NCI-H1436 treated with DMSO at 0.1 percent for 48 hours (cell line): ENCODE data around the gene GM2A.
"Not testable (repeated sequence)": the region's sequence is repeated elsewhere in the genome, so short reads cannot be mapped to it uniquely, and the experiment has no call there.

ENCODE experiments used
- DNase-seq: peaks from one replicate; lab custom pipeline; 2025; lab: John Stamatoyannopoulos, UW

The GM2A gene

DNA sequence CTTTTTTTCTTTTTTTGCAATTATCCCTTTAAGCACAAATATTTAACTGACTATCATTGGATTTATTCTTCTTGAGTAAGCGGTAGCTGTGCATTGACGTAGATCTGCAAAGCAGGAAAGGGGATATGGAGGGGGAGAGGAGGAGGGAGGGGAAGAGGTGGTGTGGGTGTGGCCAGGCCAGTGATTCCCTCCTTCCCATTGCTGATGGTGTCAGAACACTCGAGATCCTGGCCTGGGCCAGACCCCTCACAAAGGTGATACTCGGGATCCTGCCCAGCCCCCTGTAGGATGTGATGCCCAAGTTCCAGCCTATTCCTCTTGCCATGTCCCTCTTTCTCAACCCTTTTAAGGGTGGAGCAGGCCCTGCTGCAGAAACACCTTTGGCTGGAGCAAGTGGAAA, 40.6 kb downstream of the GM2A start:
- DNase-seq = no peak

- no peak for DNase-seq
Observed at GRCh38 chr5:151295138-151295537, 42.2 kb downstream of the GM2A start.

- DNase-seq = no peak
Observed at GRCh38 chr5:151295791-151296477, 42.9 kb downstream of the GM2A start.

- no peak for DNase-seq
Observed at GRCh38 chr5:151296478-151296830, 43.5 kb downstream of the GM2A start.

DNA sequence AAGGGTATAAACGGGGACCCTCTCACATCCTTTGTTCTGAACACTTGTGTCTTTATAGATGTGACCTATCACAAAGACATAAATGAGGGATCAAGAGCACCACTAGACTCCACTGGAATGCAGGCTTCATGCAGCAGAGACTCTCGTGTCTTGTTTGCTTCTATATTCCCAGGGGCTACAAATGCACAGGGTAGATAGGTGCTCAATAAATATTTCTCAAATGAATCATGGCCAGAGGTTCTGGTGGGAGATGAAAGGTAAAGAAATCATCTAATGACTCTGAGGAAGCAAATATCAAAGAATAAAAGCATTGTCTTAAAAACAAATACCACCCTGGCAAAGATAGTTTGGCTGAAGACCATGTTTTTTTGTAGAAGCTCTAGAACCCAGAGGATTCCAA, 44.0 kb downstream of the GM2A start:
- DNase-seq = no peak

DNA sequence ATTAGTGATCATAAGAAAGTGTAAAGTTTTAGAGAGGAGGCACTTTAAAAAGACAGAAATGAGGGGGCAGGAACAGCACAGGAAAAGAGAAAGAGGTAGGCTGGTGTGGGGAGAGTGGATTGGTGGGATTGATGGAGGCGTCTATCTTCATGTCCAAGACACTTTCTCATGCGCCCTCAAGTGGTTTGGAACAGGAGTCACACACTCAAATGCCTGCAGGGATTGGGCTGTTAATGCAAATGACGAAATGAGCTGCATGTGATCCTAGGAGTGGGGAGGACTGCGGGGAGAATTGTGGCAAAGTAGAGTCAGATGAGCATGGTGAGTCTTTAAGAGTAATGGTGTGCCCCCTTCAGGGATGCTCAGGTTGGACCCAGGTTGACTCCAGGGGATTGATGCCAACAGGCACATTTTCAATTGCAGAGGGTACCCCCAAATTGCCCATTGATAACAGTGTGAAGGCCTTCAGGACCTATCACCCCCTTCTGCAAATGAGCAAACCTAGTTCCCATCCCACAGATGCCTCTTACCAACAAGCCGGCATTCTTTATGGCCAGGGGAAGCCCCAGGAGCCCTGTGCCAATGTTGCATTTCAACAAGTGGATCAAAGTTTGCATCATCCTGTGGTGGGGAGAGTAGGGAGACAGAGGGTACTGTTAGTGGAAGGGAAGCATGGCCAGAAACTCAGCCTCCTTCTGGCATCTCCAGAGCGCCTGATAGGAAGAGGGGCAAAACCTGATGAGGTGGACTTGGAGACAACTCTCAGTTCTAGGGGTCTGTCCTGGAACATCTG, 45.3 kb downstream of the GM2A start:
- no peak for DNase-seq

DNA sequence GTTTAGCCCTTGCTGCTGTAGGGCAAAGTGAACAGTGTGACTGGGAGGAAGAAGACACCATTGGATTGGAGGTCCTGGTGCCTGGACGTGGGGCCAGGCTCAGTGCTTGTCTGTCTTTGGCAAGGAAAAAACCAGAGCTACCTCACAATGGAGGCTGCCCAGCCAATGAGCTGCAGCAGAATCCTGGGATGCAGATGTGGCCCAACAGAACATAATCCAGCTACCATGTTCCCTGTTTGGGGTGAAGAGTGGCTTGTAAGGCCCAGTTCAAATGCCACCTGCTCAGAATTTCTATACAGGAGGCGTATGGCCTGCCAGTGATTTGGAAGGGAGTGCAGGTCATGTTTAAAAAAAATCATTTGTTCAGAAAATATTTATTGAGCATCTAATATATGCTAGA, 50.7 kb downstream of the GM2A start, which contains the start of gene SLC36A3:
TSS of gene SLC36A3 (minus strand) at position 101 of the 400 bp plus-strand sequence. CDS start 412 bp downstream, outside the sequence.
- no peak for DNase-seq

DNA sequence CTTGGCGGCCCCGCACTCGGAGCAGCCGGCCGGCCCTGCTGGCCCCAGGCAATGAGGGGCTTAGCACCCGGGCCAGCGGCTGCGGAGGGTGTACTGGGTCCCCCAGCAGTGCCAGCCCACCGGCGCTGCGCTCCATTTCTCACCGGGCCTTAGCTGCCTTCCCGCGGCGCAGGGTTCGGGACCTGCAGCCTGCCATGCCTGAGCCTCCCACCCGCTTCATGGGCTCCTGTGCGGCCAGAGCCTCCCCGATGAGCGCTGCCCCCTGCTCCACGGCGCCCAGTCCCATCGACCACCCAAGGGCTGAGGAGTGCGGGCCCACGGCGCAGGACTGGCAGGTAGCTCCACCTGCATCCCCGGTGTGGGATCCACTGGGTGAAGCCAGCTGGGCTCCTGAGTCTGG, 56.3 kb downstream of the GM2A start:
- DNase-seq = not testable (repeated sequence)

GRCh38 chr5:151309821-151310220, 56.8 kb downstream of the GM2A start:
- not testable (repeated sequence) for DNase-seq

GRCh38 chr5:151310932-151311331, 57.9 kb downstream of the GM2A start:
- DNase-seq = no peak

DNA sequence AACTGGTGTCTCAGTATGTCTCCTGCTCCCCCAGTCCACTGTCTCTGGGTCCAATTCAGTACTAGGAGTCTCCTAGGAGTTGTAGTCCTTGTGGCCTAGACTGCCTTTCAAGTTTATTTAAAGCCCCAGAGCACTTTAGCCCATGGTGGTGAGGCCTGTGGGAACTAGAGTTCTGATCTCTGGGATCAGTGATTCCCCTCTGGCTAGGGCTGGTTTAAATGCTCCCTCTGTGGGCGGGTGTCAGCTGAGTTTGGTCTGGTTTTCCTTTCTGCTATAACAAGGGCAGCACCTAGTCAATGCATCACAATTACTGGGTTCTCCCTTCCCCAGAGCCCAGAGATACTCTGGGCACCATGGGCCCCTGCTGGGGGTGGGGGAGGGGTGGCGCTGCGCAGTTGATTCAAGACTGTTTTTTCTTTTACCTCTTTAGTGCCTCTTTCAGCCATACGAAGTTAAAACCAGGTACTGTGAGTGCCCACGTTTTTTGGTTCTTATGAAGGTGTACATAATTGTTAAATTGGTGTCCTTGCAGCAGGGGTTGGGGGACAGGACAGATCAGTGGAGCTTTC, 59.9 kb downstream of the GM2A start:
- no peak for DNase-seq

GRCh38 chr5:151313357-151313756, 60.4 kb downstream of the GM2A start:
- no peak for DNase-seq

DNA sequence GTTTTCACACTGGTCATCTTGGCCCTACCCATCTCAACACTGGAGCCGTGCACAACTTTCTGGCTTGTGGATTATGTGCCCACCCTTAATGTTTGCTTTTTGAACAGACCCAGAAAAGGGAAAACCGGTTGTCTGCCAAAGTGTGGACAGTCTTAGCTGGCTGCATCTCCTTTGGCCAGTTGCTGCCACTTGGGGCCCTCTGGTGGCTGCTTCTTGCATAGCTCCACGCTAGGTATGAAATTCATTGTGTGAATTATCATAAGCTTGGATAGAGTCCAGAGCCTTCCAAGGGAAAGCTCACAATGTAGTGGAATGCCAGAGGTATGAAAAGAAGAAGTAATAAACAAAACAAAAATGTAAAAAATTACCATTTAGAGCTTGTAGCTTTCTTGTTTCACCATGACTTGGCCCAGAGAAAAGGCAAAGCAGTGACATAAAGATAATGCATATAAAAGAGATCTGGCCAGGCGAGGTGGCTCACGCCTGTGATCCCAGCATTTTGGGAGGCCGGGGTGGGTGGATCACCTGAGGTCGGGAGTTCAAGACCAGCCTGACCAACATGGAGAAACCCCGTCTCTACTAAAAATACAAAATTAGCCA, 63.1 kb downstream of the GM2A start:
- DNase-seq = no peak

DNA sequence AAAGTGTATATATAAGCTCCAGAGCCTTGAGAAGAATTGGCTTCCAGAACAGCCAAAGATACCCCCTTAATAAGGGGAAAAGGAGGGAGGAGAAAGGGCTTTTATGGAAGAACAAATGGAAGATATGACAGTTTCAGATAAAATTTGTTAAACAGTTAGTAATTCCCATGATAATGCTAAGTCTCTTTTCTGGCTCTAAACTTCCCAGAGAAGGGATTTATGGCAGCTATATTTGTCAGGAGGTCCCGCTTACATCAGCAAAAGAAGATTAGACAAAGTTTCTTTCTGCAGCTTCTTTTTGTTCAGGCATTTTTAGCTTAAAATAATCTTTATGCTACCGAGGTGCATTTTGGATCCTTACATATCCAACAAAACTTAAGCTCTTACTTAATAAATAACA, 64.9 kb downstream of the GM2A start:
- DNase-seq = no peak

GRCh38 chr5:151318850-151319732, 66.1 kb downstream of the GM2A start:
- DNase-seq = no peak
